Neural crest cell (in vitro differentiated cells): ENCODE results near the gene KIAA1958. TPM values are rescaled to one million over a fixed set of nuclear protein-coding genes. Genes with fewer than 3 reads are reported as not detected.

ENCODE experiments used
- DNase-seq: peaks from one replicate; pipeline ENCODE4 v3.0.0; 2021; ENCODE audit warnings: low read depth, mixed read lengths, low spot score
- H3K27ac Mint-ChIP-seq: one replicate; pipeline ENCODE4 v1.8.0; 2021; ENCODE audit warnings: mild to moderate bottlenecking, mixed read lengths; ENCODE audit not compliant: unreplicated experiment
- H3K27me3 Mint-ChIP-seq: 2 replicates; pipeline ENCODE4 v1.8.0; 2021; ENCODE audit warnings: low read depth, mild to moderate bottlenecking, mixed read lengths
- H3K36me3 Mint-ChIP-seq: 2 replicates; pipeline ENCODE4 v1.8.0; 2021; ENCODE audit warnings: low read depth, mild to moderate bottlenecking, mixed read lengths
- H3K4me1 Mint-ChIP-seq: 2 replicates; pipeline ENCODE4 v1.8.0; 2021; ENCODE audit warnings: mixed read lengths
- H3K4me3 Mint-ChIP-seq: one replicate; pipeline ENCODE4 v1.8.0; 2021; ENCODE audit warnings: mild to moderate bottlenecking, mixed read lengths
- H3K9me3 Mint-ChIP-seq: 2 replicates; pipeline ENCODE4 v1.8.0; 2021; ENCODE audit warnings: mixed read lengths
- total RNA-seq: library from RNA; stranded (reverse); gene quantifications from 2 replicates; pipeline ENCODE4 v1.2.1, GENCODE V29; 2021
- TF ChIP-seq, protein P1 (sequence below): fragments of 200-600 bp; sonication (generic); conservative IDR thresholded peaks from 2 replicates; pipeline ENCODE4 v1.5.0; 2021; ENCODE audit warnings: antibody characterized with exemption, mild to moderate bottlenecking

KIAA1958 gene
- total RNA-seq, 1 donor from 2014 or later, result 46.7 TPM

DNA sequence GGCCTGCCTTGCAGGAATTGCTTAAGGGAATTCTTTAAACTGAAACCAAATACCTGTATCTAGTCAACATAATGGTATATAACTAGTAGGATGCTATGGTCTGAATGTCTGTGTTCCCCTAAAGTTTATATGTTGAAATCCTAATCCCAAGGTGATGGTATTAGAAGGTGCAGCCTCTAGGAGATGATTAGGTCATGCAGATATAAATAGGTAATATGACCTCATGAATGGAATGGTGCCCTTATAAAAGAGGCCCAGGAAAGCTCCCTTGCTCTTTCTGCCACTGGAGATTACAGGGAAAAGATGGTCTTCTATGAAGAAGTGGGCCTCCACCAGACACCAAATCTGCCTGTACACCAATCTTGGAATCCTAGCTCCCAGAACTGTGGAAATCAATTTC, 7.4 kb upstream of the KIAA1958 start:
- Mint-ChIP-seq H3K27ac (no peak overlapping the region), H3K27me3 (no peaks in the 10 kb centered on the region)

DNA sequence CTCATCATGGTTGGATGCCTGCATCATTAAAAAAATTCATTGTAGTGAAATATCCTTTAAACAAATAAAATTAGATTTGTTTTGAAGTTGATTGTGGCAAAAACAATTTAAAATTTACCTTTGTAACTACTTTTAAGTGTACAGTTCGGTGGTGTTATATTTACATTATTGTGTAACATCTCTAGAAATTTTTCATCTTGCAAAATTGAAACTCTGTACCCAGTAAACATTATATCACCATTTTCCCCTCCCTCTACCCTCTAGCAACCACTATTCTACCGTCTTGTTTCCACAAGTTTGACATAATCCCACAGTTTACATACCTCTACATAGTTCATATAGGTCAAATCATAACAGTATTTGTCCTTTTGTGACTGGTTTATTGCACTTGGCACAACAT, 2.0 kb upstream of the KIAA1958 start:
- DNase-seq, result no peak
- Mint-ChIP-seq H3K27ac (no peak overlapping the region), H3K27me3 (no peaks in the 10 kb centered on the region), H3K4me1 (peaks cover 38% of the 10 kb centered on the region), H3K9me3 (no peaks in the 10 kb centered on the region), H3K4me3 (peak overlapping the region; percentile 72), H3K36me3 (peaks cover 2% of the 10 kb centered on the region)
- TF ChIP-seq, protein P1, sequence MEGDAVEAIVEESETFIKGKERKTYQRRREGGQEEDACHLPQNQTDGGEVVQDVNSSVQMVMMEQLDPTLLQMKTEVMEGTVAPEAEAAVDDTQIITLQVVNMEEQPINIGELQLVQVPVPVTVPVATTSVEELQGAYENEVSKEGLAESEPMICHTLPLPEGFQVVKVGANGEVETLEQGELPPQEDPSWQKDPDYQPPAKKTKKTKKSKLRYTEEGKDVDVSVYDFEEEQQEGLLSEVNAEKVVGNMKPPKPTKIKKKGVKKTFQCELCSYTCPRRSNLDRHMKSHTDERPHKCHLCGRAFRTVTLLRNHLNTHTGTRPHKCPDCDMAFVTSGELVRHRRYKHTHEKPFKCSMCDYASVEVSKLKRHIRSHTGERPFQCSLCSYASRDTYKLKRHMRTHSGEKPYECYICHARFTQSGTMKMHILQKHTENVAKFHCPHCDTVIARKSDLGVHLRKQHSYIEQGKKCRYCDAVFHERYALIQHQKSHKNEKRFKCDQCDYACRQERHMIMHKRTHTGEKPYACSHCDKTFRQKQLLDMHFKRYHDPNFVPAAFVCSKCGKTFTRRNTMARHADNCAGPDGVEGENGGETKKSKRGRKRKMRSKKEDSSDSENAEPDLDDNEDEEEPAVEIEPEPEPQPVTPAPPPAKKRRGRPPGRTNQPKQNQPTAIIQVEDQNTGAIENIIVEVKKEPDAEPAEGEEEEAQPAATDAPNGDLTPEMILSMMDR, result no peak

More for the DNA sequence above, 7.4 kb upstream of the KIAA1958 start:
- TF ChIP-seq, protein P1, result no peak
- Mint-ChIP-seq H3K9me3 (peaks cover 2% of the 10 kb centered on the region), H3K4me1 (no peaks in the 10 kb centered on the region), H3K4me3 (no peak overlapping the region), H3K36me3 (peaks cover 28% of the 10 kb centered on the region)
- DNase-seq, result no peak

GRCh38 chr9:112485574-112485973, 1.1 kb upstream of the KIAA1958 start:
- H3K36me3 Mint-ChIP-seq, result peaks cover 2% of the 10 kb centered on the region
- H3K4me1 Mint-ChIP-seq, result peaks cover 48% of the 10 kb centered on the region
- H3K27ac Mint-ChIP-seq, result no peak overlapping the region
- TF ChIP-seq, protein P1, result no peak
- peak overlapping the region; percentile 99 for H3K4me3 Mint-ChIP-seq
- no peaks in the 10 kb centered on the region for H3K9me3 Mint-ChIP-seq
- H3K27me3 Mint-ChIP-seq, result no peaks in the 10 kb centered on the region
- DNase-seq, result no peak

DNA sequence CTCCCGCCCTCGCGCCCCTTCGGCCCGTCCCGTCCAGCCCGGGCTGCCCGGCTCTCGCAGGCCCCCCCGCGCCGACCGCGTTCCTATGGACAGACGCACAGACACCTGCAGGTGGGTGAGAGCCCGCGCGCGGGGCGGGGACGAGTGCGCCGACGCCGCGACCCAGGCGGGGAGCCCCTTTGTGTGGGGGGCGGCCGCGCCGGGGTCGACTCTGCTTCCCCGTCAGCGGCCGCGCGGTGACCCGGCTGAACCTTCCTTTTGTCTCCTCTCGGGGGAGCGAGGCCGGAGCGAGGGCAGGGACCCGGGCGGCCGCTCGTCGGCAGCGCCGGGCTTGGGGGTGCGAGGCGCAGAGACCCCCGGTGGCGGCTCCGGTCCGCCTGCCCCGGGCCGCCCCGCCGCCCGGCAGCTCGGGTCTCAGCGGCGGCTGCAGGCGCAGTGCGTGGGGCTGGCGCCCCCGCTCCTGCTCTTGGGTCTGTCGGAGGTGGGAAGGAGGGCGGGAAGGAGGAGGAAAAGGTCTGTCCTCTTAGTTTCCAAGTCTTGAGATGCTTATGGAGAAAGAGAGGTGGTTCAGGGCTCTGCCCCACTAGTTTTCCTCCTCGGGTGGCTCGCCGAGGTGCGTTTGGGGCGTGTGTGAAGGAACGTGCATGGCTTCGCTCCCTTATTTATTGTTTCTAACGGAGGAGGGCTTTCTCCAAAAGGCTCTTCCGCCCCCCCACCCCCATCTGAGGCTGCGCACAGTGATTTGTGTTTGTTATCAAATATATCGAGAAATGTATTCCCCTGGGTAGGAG, 576 bp downstream of the KIAA1958 start:
- H3K27me3 Mint-ChIP-seq, result no peaks in the 10 kb centered on the region
- H3K27ac Mint-ChIP-seq, result peak overlapping the region; percentile 97
- H3K36me3 Mint-ChIP-seq, result peaks cover 5% of the 10 kb centered on the region
- H3K4me1 Mint-ChIP-seq, result peaks cover 58% of the 10 kb centered on the region
- peak overlapping the region; percentile 99 for H3K4me3 Mint-ChIP-seq
- no peaks in the 10 kb centered on the region for H3K9me3 Mint-ChIP-seq
- DNase-seq, result peak; percentile 56
- TF ChIP-seq, protein P1, result no peak

DNA sequence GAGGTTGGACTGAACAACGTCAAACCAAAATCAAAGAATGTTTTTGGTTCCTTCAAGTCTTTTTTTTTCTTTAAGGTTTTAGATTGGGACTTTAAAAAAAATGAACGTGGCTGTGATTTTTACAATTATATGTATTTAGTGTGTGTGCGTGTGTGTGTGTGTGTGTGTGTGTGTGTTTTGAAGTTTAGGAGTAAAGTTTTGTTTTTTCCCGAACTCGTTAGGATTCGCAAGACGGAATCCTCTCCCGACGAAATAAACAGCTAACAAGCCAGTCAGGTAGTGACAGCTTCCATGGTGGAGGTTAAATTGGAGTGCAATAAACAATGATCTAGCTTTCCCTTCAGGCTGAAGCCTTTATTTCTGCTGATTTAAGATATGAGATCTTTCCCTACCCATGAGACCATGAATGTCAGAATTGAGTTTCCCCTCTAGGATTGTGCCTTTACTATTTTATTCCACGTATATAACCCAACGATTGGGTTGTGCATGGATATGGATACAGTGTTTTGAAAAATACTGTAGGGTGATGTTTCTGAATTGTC, 1.2 kb downstream of the KIAA1958 start:
- Mint-ChIP-seq H3K36me3 (peaks cover 9% of the 10 kb centered on the region), H3K27ac (peak overlapping the region; percentile 97), H3K4me3 (peak overlapping the region; percentile 99), H3K27me3 (no peaks in the 10 kb centered on the region), H3K4me1 (peaks cover 61% of the 10 kb centered on the region), H3K9me3 (no peaks in the 10 kb centered on the region)
- no peak for DNase-seq
- TF ChIP-seq, protein P1, result no peak
